ENCODE results near the gene LIPM. TPM values are rescaled to one million over a fixed set of nuclear protein-coding genes. Genes with fewer than 3 reads are reported as not detected.
A peak's percentile ranks its signal among the peaks of the same experiment; 100 is the strongest.

LIPM gene
- total and polyA plus RNA-seq, 2 of the 13 experiments (the other 11 are each of a cell fraction or from before 2014, with no cell fraction given): not detected

GRCh38 chr10:88838766-88839350, 36.3 kb downstream of the LIPM start:
- POLR2A ChIA-PET: no interaction called here
- BruUV-seq (replicated peaks): no TSS peak
- Histone ChIP-seq H3K27ac (ENCODE audit: extremely low read length, insufficient read depth, low read length) (no peak overlapping the region), H3K4me2 (ENCODE audit: low read depth, low read length) (no peak overlapping the region), H3K9me3 (ENCODE audit: low read length) (no peaks in the 10 kb centered on the region), H3K4me3 (replicated peaks in 1 of 3; ENCODE audit: insufficient read depth in 1 of 3, low read depth in 2 of 3, low read length in 3 of 3) (no peak overlapping the region), H3K9ac (ENCODE audit: insufficient read depth, low read depth, low read length) (no peak overlapping the region), H3K36me3 (replicated peaks in 1 of 2; ENCODE audit: control insufficient read depth in 1 of 2, insufficient read depth in 2 of 2, low read length in 2 of 2) (no peaks in the 10 kb centered on the region), H3K4me1 (ENCODE audit: insufficient read depth, low read length) (no peaks in the 10 kb centered on the region), H2AFZ (ENCODE audit: low read length) (no peak overlapping the region), H3K27me3 (ENCODE audit: control insufficient read depth in 1 of 2, insufficient read depth in 2 of 2, low read length in 2 of 2) (no peaks in the 10 kb centered on the region; a peak in 2 of 5 replicates), H4K20me1 (ENCODE audit: insufficient read depth, low read length) (no peaks in the 10 kb centered on the region), H3K79me2 (ENCODE audit: insufficient read depth, low read length) (no peaks in the 10 kb centered on the region)
- peak; percentile 57; the same call in 1 of the 3 replicates for ATAC-seq
- intact Hi-C loops (cut with micrococcal nuclease; ENCODE audit: unreplicated experiment) (no loop called here), in situ Hi-C loops (cut with HindIII; ENCODE audit: extremely low pct_ligation_motif_present, low pct_unique_long_range_greater_than_20kb) (loop anchor here (5.0 to 25.0 kb wide), 2 partner anchors 98 to 373 kb away; partner anchors contain the start of gene CH25H)
- CTCF ChIA-PET (ENCODE audit: low intra/inter-chr PET ratio, low total read pairs): no interaction called here
- DNase-seq (ENCODE audit: low spot score): no peak
- TF ChIP-seq ZNF619 (CRISPR knock-in tag; IDR thresholded peaks at IDR 0.05) (no peak), NFIC (IDR thresholded peaks at IDR 0.05; ENCODE audit: low read length) (no peak)
- 21% methylated on average over 5 of the region's 5 CpGs for WGBS (ENCODE audit: low lambda C conversion rate)
- FAIRE-seq: no peak

GRCh38 chr10:88840104-88840503, 37.6 kb downstream of the LIPM start:
- no peaks in the 10 kb centered on the region for H3K79me2 ChIP-seq (ENCODE audit: insufficient read depth, low read length)
- intact Hi-C loops (cut with micrococcal nuclease; ENCODE audit: unreplicated experiment) (no loop called here), in situ Hi-C loops (cut with HindIII; ENCODE audit: extremely low pct_ligation_motif_present, low pct_unique_long_range_greater_than_20kb) (loop anchor here (25.0 kb wide), 1 partner anchor 372 kb away; the partner anchor contains the start of gene CH25H)
- no peak overlapping the region for H3K4me3 ChIP-seq (replicated peaks in 1 of 3; ENCODE audit: insufficient read depth in 1 of 3, low read depth in 2 of 3, low read length in 3 of 3)
- POLR2A ChIA-PET: no interaction called here
- ATAC-seq (no peak), DNase-seq (ENCODE audit: low spot score) (no peak), FAIRE-seq (no peak)
- CTCF ChIA-PET (ENCODE audit: low intra/inter-chr PET ratio, low total read pairs): no interaction called here
- H3K4me2 ChIP-seq (ENCODE audit: low read depth, low read length): no peak overlapping the region
- no peaks in the 10 kb centered on the region; a peak in 2 of 5 replicates for H3K27me3 ChIP-seq (ENCODE audit: control insufficient read depth in 1 of 2, insufficient read depth in 2 of 2, low read length in 2 of 2)
- no peak overlapping the region for H2AFZ ChIP-seq (ENCODE audit: low read length)
- H3K9ac ChIP-seq (ENCODE audit: insufficient read depth, low read depth, low read length): no peak overlapping the region
- WGBS (ENCODE audit: low lambda C conversion rate): 2% methylated on average over 3 of the region's 3 CpGs
- H3K9me3 ChIP-seq (ENCODE audit: low read length): no peaks in the 10 kb centered on the region
- H3K36me3 ChIP-seq (replicated peaks in 1 of 2; ENCODE audit: control insufficient read depth in 1 of 2, insufficient read depth in 2 of 2, low read length in 2 of 2): no peaks in the 10 kb centered on the region
- no peak overlapping the region for H3K27ac ChIP-seq (ENCODE audit: extremely low read length, insufficient read depth, low read length)
- H4K20me1 ChIP-seq (ENCODE audit: insufficient read depth, low read length): no peaks in the 10 kb centered on the region
- no TSS peak for BruUV-seq (replicated peaks)
- no peaks in the 10 kb centered on the region for H3K4me1 ChIP-seq (ENCODE audit: insufficient read depth, low read length)
- TF ChIP-seq ZNF891 (CRISPR knock-in tag; IDR thresholded peaks at IDR 0.05) (no peak), GZF1 (CRISPR knock-in tag; IDR thresholded peaks at IDR 0.05) (no peak), CBX5 (CRISPR knock-in tag; IDR thresholded peaks at IDR 0.05; ENCODE audit: borderline replicate concordance) (no peak), ZNF691 (CRISPR knock-in tag; IDR thresholded peaks at IDR 0.05; ENCODE audit: borderline replicate concordance, low read depth) (no peak), MED8 (CRISPR knock-in tag; IDR thresholded peaks at IDR 0.05; ENCODE audit: insufficient replicate concordance) (no peak), NFIC (IDR thresholded peaks at IDR 0.05; ENCODE audit: low read length) (no peak), NR2F1 (CRISPR knock-in tag; IDR thresholded peaks at IDR 0.05) (no peak)
